ENCODE measurements around the gene HECTD4.

Gene HECTD4

DNA sequence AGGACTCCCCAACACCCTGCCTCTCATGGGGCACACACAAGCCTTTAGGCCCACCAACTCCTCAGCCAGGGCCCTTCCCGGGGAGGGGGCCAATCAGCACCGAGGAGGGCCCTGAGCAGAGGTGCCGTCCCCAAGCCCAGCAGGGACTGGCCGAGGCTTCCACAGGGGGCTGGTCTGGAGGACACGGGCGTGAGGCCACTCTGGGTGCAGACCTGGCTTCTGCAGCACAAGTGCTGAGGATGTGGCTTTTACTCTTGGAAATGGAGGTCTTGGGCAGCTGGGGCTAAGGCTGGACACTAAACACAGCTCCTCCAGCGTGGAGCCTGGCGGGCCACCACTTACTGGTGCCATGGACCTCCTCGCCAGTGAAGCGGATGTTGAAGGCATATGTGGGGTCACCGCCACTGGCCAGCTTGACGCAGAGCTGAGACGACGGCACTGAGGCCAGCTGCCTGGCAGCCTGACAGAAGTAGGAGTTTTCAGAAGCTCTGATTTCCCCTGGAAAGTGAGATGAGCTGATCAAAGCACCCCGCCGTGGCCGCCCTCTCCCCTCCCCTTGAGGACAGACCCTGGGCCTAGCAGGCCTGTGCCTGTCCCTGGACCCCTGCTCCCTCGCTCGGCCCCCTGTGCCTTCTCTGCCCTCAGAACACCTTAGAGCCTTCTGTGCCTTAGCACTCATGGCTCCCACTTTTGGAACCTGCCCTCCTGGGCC lies 212.9 kb downstream of the HECTD4 start:
- H3K4me3 ChIP-seq (ENCODE audit: low read depth, low read length): no peak overlapping the region
- DNase-seq (ENCODE audit: low read depth): no peak
- TF ChIP-seq, protein P1, sequence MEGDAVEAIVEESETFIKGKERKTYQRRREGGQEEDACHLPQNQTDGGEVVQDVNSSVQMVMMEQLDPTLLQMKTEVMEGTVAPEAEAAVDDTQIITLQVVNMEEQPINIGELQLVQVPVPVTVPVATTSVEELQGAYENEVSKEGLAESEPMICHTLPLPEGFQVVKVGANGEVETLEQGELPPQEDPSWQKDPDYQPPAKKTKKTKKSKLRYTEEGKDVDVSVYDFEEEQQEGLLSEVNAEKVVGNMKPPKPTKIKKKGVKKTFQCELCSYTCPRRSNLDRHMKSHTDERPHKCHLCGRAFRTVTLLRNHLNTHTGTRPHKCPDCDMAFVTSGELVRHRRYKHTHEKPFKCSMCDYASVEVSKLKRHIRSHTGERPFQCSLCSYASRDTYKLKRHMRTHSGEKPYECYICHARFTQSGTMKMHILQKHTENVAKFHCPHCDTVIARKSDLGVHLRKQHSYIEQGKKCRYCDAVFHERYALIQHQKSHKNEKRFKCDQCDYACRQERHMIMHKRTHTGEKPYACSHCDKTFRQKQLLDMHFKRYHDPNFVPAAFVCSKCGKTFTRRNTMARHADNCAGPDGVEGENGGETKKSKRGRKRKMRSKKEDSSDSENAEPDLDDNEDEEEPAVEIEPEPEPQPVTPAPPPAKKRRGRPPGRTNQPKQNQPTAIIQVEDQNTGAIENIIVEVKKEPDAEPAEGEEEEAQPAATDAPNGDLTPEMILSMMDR (conservative IDR thresholded peaks at IDR 0.05; ENCODE audit: low read depth, low read length): no peak

DNA sequence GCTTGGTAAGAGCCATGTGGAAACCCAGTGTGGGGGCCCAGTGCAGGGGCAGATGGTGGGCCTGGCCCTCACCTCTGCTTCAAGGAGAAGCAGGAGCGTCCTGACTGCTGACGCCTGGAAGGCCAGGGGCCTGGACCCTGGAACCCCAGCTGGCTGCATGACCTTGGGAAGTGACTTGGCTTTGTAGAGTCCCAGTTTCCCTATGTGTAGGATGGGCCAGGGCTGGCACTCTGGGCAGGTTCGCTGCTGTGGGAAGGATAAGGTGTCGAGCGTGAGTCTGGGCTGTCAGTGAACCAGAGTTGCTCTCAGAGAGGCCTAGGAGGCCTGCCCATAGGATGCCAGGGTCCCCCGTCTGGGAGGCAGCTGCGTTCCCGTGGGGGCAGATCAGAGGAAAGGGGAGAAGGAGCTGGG lies 213.7 kb downstream of the HECTD4 start:
- TF ChIP-seq, protein P1 (conservative IDR thresholded peaks at IDR 0.05; ENCODE audit: low read depth, low read length): no peak
- no peak for DNase-seq (ENCODE audit: low read depth)
- no peak overlapping the region for H3K4me3 ChIP-seq (ENCODE audit: low read depth, low read length)

DNA sequence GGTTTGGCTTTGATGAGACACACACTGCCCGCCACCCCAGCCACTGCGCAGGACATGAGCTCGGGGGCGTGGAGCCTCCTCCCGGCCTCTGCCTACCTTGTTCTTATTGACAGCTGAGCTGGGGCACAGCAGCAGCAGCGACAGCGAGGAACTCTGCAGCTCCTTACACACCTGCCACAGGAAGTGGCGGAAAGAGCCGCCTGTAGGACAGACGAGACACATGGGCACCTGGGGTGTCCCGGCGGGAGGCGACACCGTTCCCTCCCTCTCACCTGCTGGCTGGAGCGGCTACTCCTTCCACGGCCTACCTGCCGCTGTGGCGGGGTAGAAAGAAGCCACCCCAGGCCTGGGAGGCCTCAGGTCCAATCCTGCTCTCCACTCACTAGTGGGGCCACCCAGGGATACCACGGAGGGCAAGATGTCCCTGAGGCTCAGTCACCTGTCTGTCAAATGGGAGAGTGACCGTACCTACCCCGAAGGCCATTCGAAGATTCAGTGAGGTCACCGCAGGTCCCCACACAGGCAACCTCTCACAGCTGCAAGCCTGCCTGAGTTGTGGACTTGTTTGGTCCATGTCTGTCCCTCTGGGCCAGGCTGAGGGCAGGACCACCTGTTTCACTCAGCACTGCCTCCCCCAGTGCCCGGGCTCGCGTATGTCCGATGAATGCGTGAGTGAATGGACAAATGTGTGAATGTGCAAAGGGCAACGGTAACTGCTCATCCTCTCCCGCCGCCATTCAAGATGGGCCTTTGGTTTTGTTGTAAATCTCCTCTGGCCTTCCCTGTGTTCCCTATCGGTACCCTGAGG lies 214.3 kb downstream of the HECTD4 start:
- no peak overlapping the region for H3K4me3 ChIP-seq (ENCODE audit: low read depth, low read length)
- DNase-seq (ENCODE audit: low read depth): no peak
- TF ChIP-seq, protein P1 (conservative IDR thresholded peaks at IDR 0.05; ENCODE audit: low read depth, low read length): no peak

DNA sequence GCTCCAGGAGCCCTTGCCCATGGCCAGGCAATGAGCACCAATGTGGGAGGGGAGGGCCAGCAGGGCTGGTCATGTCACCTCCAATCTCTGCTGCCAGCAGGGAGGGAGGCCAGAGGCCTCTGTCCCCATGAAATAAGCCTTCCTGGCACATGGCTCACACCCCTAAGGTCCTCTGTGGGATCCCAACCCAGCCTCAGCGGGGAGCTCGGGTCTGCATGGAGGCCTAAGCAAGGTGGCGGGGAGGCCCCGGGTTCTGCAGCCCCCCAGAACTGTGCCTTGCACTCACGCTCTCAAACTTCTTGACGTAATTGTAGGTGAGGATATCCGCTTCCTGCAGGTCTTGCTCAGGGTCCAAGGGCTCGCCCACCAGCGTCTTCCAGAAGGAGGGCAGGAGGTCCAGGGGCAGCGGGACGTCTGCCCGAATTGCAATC lies 215.2 kb downstream of the HECTD4 start:
- TF ChIP-seq, protein P1 (conservative IDR thresholded peaks at IDR 0.05; ENCODE audit: low read depth, low read length): no peak
- no peak overlapping the region for H3K4me3 ChIP-seq (ENCODE audit: low read depth, low read length)
- no peak for DNase-seq (ENCODE audit: low read depth)

DNA sequence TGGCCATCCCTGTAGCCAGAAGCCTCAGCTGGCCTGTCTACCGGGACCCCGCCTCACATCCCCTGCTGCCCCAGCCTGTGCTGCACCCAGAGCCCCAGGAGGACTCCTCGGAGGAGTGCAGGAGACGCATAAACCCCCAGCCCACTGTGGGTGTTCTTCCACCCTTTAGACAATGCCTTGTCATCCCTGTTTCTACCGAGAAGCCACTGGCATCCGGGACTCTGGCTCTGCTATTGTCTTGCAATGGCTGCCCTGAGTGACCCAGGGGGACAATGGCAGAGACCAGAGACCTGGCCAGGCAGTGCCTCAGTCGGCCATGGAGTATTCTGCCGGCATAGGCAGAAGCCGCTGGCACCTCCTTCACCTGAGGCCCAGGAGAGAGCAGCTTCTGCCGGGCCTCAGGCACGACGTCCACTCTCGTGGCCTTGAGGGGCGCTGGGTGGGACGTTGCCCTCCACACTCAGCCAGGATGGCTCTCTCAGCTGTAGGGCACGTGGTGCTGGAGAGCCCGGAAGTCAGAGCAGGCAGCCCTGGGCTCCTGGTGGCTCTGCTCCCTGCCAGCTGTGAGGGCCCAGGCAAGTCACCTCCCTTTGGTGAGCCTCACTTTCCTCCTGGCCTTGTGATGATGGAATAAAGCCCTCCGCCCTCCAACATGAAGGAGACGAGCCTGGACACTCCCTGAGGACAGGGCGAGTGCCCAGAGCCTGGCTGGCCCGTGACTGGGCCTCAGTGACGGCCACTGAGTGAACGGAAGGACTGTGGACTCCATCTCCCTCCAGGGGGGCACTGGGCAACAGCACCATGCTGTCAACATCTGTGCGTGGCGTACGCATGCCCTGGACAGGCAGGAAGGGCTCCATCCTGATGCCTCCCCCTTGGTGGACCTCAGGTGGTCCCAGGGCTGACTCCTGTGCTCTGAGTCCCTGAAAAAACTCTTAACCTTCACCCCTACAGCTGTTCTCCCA lies 215.9 kb downstream of the HECTD4 start:
- TF ChIP-seq, protein P1 (conservative IDR thresholded peaks at IDR 0.05; ENCODE audit: low read depth, low read length): no peak
- no peak for DNase-seq (ENCODE audit: low read depth)
- H3K4me3 ChIP-seq (ENCODE audit: low read depth, low read length): no peak overlapping the region

DNA sequence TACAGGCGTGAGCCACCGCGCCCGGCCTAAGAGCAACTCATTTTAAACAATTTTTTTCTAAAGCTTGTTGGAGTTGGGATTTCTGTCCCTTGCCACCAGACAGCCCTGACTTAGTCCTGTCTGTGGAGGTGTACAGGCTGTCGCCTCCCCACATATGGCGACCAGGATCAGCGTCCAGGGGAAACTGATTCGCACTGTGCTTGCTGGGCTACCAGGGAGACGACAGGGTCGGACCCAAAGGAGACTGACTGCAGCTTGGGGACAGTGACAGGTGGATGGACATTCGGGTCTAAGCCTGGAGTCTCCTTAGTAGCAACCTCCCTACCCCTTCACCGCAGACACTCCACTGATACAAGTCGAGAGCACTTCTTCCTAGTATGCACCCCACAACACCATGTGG lies 216.6 kb downstream of the HECTD4 start:
- DNase-seq (ENCODE audit: low read depth): no peak
- TF ChIP-seq, protein P1 (conservative IDR thresholded peaks at IDR 0.05; ENCODE audit: low read depth, low read length): no peak

More for the DNA sequence above, 216.6 kb downstream of the HECTD4 start:
- no peak overlapping the region for H3K4me3 ChIP-seq (ENCODE audit: low read depth, low read length)
